ENCODE data around the gene IGFLR1. TPM values are rescaled to one million over a fixed set of nuclear protein-coding genes. Genes with fewer than 3 reads are reported as not detected.
A peak's percentile ranks its signal among the peaks of the same experiment; 100 is the strongest.

The IGFLR1 gene
- total RNA-seq, 1 donor from 2014 or later, result 3.1 TPM

GRCh38 chr19:35738021-35738886 lies 4.0 kb downstream of the IGFLR1 start:
- H3K9me3 Mint-ChIP-seq (ENCODE audit: unreplicated experiment), result no peaks in the 10 kb centered on the region
- no peaks in the 10 kb centered on the region for H3K27me3 Mint-ChIP-seq (ENCODE audit: unreplicated experiment)
- TF ChIP-seq, protein P1, sequence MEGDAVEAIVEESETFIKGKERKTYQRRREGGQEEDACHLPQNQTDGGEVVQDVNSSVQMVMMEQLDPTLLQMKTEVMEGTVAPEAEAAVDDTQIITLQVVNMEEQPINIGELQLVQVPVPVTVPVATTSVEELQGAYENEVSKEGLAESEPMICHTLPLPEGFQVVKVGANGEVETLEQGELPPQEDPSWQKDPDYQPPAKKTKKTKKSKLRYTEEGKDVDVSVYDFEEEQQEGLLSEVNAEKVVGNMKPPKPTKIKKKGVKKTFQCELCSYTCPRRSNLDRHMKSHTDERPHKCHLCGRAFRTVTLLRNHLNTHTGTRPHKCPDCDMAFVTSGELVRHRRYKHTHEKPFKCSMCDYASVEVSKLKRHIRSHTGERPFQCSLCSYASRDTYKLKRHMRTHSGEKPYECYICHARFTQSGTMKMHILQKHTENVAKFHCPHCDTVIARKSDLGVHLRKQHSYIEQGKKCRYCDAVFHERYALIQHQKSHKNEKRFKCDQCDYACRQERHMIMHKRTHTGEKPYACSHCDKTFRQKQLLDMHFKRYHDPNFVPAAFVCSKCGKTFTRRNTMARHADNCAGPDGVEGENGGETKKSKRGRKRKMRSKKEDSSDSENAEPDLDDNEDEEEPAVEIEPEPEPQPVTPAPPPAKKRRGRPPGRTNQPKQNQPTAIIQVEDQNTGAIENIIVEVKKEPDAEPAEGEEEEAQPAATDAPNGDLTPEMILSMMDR (IDR thresholded peaks at IDR 0.05), result no peak
- peaks cover 39% of the 10 kb centered on the region for H3K36me3 Mint-ChIP-seq (ENCODE audit: unreplicated experiment)
- no peak overlapping the region for H3K27ac Mint-ChIP-seq (ENCODE audit: unreplicated experiment)
- DNase-seq (ENCODE audit: extremely low spot score, unreplicated experiment), result no peak
- H3K4me1 Mint-ChIP-seq (ENCODE audit: unreplicated experiment), result peaks cover 10% of the 10 kb centered on the region
- H3K4me3 Mint-ChIP-seq (ENCODE audit: unreplicated experiment), result no peak overlapping the region

DNA sequence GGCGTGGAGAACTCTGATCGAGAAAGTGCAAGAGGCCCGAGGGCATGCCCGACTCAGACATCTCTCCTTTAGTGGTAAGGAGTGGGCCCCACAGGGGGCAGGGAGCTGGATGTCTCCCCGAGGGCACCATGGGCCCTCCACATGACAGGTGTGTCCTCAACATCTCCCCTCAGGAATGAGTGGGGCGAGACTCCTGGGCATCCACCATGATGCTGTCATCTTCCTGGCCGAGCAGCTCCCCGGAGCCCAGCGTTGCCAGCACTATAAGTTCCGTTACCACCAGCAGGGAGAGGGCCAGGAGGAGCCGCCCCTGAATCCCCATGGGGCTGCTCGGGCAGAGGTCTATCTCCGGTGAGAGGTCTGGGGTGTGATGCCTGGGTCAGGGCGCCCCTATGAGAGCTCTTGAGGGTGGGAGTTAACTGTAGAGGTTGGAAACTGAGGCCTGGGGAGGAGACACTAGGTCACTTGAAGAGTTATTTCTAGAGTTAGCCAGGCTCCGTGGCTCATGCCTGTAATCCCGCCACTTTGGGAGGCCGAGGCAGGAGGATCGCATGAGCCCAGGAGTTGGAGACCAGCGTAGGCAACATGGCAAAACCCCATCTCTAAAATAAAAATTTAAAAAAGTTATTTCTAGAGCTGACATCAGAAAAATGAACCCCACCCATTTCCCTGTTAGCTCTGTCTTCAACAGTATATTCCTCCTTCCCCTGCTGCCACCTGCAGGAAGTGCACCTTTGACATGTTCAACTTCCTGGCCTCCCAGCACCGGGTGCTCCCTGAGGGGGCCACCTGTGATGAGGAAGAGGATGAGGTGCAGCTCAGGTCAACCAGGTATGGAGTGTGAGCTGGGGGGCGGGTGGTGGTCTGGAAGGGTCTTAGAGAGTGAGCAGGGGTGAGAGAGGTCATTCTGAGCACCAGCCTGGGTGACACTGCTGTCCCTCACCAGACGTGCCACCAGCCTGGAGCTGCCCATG lies 5.1 kb downstream of the IGFLR1 start:
- peaks cover 35% of the 10 kb centered on the region for H3K36me3 Mint-ChIP-seq (ENCODE audit: unreplicated experiment)
- no peaks in the 10 kb centered on the region for H3K27me3 Mint-ChIP-seq (ENCODE audit: unreplicated experiment)
- peaks cover 8% of the 10 kb centered on the region for H3K4me1 Mint-ChIP-seq (ENCODE audit: unreplicated experiment)
- no peak for DNase-seq (ENCODE audit: extremely low spot score, unreplicated experiment)
- H3K9me3 Mint-ChIP-seq (ENCODE audit: unreplicated experiment), result no peaks in the 10 kb centered on the region
- peak overlapping the region; percentile 31 for H3K27ac Mint-ChIP-seq (ENCODE audit: unreplicated experiment)
- no peak overlapping the region for H3K4me3 Mint-ChIP-seq (ENCODE audit: unreplicated experiment)
- TF ChIP-seq, protein P1 (IDR thresholded peaks at IDR 0.05), result no peak

GRCh38 chr19:35734889-35735288 lies 7.4 kb downstream of the IGFLR1 start:
- no peaks in the 10 kb centered on the region for H3K9me3 Mint-ChIP-seq (ENCODE audit: unreplicated experiment)
- no peak for DNase-seq (ENCODE audit: extremely low spot score, unreplicated experiment)
- H3K27me3 Mint-ChIP-seq (ENCODE audit: unreplicated experiment), result no peaks in the 10 kb centered on the region
- TF ChIP-seq, protein P1 (IDR thresholded peaks at IDR 0.05), result no peak
- H3K4me1 Mint-ChIP-seq (ENCODE audit: unreplicated experiment), result no peaks in the 10 kb centered on the region
- H3K4me3 Mint-ChIP-seq (ENCODE audit: unreplicated experiment), result no peak overlapping the region
- no peak overlapping the region for H3K27ac Mint-ChIP-seq (ENCODE audit: unreplicated experiment)
- H3K36me3 Mint-ChIP-seq (ENCODE audit: unreplicated experiment), result peaks cover 50% of the 10 kb centered on the region

DNA sequence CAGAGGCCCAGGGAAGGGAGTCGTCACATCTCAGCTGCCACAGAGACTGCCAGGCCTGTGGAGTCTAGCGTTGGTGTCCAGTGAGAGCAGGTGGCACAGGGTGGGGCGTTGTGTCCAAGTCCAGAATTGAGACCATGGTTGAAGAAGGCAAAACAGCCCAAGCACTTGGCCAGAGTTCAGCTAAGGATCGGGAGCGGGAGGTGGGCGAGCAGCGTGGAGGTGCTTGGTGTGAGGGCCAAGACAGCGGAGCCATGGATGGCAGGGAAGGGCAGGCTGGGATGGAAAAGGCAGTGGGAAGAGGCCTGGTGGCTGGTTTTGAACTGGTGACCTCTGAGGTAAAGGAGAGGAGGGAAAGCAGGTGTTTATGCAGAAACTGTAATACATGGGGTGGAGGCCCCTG lies 8.0 kb downstream of the IGFLR1 start:
- TF ChIP-seq, protein P1 (IDR thresholded peaks at IDR 0.05), result no peak
- Mint-ChIP-seq H3K4me1 (ENCODE audit: unreplicated experiment) (no peaks in the 10 kb centered on the region), H3K4me3 (ENCODE audit: unreplicated experiment) (no peak overlapping the region), H3K27me3 (ENCODE audit: unreplicated experiment) (no peaks in the 10 kb centered on the region), H3K36me3 (ENCODE audit: unreplicated experiment) (peaks cover 56% of the 10 kb centered on the region), H3K9me3 (ENCODE audit: unreplicated experiment) (no peaks in the 10 kb centered on the region), H3K27ac (ENCODE audit: unreplicated experiment) (no peak overlapping the region)
- no peak for DNase-seq (ENCODE audit: extremely low spot score, unreplicated experiment)

Measured in osteocyte (in vitro differentiated cells).